Measurements from ENCODE around the gene GSTT2B.
"Not testable (repeated sequence)": the region's sequence is repeated elsewhere in the genome, so short reads cannot be mapped to it uniquely, and the experiment has no call there.

Gene GSTT2B

DNA sequence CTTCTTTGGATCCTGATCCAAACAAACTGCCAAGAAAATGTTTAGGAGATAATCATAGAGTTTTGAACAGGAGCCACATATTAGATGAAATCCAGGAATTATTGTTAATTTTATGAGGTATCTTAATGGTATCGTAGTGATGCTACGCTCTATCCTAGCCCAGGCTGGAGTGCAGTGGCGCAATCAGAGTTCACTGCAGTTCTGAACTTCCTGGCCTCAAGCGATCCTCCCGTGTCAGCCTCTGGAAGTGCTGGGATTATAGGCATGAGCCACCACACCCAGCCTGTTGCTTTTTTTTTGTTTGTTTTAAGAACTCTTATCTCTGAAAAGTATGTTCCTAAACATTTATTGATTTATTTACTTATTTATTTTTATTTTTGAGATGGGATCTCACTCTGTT, 41.9 kb upstream of the GSTT2B start:
- Histone ChIP-seq H3K4me1 (ENCODE audit: control insufficient read depth, insufficient read depth, low read length) (peaks cover 4% of the 10 kb centered on the region), H3K4me3 (ENCODE audit: low read length) (no peak overlapping the region), H3K27me3 (replicated peaks; ENCODE audit: control insufficient read depth, insufficient read depth, low read length) (no peaks in the 10 kb centered on the region), H3K9ac (ENCODE audit: low read length) (no peak overlapping the region), H3K36me3 (ENCODE audit: control insufficient read depth, insufficient read depth, low read length, severe bottlenecking) (no peaks in the 10 kb centered on the region), H3K9me3 (ENCODE audit: control insufficient read depth, low read length) (no peaks in the 10 kb centered on the region)
- no peak for DNase-seq (ENCODE audit: low read depth)

DNA sequence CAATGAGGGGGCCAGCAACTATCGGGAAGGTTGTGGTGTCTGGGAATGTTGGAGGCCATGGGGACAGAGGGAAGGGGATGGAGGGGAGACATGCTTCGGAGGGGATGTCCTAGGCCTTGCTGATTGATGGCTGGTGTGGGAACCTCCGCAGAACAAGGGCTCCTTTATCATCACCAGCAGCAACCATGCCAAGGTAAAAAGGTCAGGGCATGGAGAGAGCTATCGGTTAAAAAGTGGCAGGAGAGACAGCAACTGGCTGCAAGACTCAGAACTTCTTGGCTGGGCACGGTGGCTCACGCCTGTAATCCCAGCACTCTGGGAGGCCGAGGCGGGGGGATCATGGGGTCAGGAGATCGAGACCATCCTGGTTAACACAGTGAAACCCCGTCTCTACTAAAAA, 41.3 kb upstream of the GSTT2B start:
- H3K36me3 ChIP-seq (ENCODE audit: control insufficient read depth, insufficient read depth, low read length, severe bottlenecking): no peaks in the 10 kb centered on the region
- DNase-seq (ENCODE audit: low read depth): no peak
- H3K4me3 ChIP-seq (ENCODE audit: low read length): no peak overlapping the region
- H3K4me1 ChIP-seq (ENCODE audit: control insufficient read depth, insufficient read depth, low read length): peaks cover 4% of the 10 kb centered on the region
- H3K27me3 ChIP-seq (replicated peaks; ENCODE audit: control insufficient read depth, insufficient read depth, low read length): no peaks in the 10 kb centered on the region
- H3K9me3 ChIP-seq (ENCODE audit: control insufficient read depth, low read length): no peaks in the 10 kb centered on the region
- H3K9ac ChIP-seq (ENCODE audit: low read length): no peak overlapping the region

DNA sequence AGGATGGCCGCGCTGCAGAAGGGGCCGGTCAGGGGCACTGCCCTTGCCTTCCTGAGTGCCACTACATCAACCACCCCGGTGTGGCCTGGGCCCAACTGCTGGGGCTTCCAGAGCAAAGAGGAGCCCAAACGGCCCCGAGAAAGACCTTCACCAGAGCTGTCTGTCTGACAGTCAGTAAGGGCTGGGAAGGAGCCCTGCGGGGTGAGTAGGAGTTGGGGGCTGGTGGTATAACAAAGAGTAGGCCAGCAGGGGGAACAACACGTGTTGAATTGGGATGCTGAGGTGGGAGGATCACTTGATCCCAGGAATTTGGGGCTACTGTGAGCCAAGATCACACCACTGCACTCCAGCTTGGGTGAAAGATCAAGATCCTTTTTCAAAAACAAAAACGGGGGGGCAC, 40.3 kb upstream of the GSTT2B start:
- no peak overlapping the region for H3K4me3 ChIP-seq (ENCODE audit: low read length)
- no peaks in the 10 kb centered on the region for H3K27me3 ChIP-seq (replicated peaks; ENCODE audit: control insufficient read depth, insufficient read depth, low read length)
- H3K9me3 ChIP-seq (ENCODE audit: control insufficient read depth, low read length): no peaks in the 10 kb centered on the region
- no peaks in the 10 kb centered on the region for H3K36me3 ChIP-seq (ENCODE audit: control insufficient read depth, insufficient read depth, low read length, severe bottlenecking)
- no peak for DNase-seq (ENCODE audit: low read depth)
- H3K9ac ChIP-seq (ENCODE audit: low read length): no peak overlapping the region
- peaks cover 4% of the 10 kb centered on the region for H3K4me1 ChIP-seq (ENCODE audit: control insufficient read depth, insufficient read depth, low read length)

DNA sequence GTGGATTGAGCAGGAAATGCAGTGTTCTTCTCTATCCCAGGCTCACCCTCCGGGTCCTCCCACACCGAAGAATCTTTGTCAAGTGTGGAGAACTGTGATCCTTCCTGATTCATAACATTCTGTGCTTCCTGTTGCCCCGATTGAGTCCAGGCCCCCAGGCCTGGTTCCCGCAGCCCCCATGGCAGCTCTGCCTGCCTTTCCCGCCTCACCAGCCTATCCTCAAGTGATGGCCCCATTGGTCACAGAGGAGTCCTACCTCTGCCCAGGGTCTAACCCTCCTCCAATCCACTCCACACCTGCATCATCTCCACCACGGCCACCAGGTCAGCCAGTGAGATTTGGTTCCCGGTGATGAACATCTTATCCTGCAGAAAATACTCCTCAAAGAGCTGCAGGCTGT, 38.8 kb upstream of the GSTT2B start:
- H3K4me3 ChIP-seq (ENCODE audit: low read length); H3K9ac ChIP-seq (ENCODE audit: low read length); H3K36me3 ChIP-seq (ENCODE audit: control insufficient read depth, insufficient read depth, low read length, severe bottlenecking); H3K4me1 ChIP-seq (ENCODE audit: control insufficient read depth, insufficient read depth, low read length); H3K9me3 ChIP-seq (ENCODE audit: control insufficient read depth, low read length); DNase-seq (ENCODE audit: low read depth); H3K27me3 ChIP-seq (replicated peaks; ENCODE audit: control insufficient read depth, insufficient read depth, low read length): not testable (repeated sequence)

DNA sequence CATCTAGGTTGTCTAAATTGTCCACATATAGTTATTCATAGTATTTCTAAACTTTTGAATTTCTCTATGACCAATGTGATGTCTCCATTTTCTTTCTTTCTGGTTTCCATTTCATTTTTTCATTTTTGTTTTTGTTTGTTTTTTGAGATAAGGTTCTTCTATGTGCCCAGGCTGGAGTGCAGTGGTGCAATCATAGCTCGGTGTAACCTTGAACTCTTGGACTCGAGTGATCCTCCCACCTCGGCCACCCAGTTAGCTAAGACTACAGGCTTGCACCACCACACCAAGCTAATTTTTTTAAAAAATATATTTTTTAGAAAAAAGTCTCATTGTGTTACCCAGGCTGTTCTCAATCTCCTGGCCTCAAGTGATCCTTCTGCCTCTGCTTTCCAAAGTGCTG, 36.1 kb upstream of the GSTT2B start:
- Histone ChIP-seq H3K4me3 (ENCODE audit: low read length) (no peak overlapping the region), H3K4me1 (ENCODE audit: control insufficient read depth, insufficient read depth, low read length) (no peaks in the 10 kb centered on the region), H3K9me3 (ENCODE audit: control insufficient read depth, low read length) (no peaks in the 10 kb centered on the region), H3K27me3 (replicated peaks; ENCODE audit: control insufficient read depth, insufficient read depth, low read length) (no peaks in the 10 kb centered on the region), H3K9ac (ENCODE audit: low read length) (no peak overlapping the region), H3K36me3 (ENCODE audit: control insufficient read depth, insufficient read depth, low read length, severe bottlenecking) (no peaks in the 10 kb centered on the region)
- DNase-seq (ENCODE audit: low read depth): no peak

DNA sequence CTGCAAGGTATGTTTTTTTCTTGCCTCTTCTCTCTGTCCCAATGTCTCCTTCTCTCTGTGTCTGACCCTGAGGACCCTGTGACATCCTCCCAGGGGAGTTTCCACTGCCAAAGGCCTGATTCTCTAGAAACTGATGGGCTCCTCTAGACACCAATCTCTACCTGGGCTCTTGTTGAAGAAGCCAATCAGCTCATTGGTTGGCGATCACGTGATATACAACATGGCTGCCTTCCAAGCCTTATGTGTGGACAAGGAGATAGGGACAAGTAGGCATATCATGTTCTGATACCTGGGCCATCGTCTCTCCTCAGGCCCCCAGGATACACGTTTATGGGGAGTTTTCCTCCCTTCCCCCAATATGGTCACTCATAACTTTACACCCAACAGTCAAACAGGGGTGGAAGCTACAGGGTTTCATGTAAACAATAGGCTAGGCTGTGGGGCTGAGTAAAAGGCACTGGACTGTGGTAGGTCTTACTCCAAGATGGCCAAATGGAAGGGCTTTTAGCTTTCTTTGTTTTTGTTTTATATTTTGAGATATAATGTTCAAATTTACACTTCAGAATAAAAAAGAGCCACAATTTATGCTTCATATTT, 32.7 kb upstream of the GSTT2B start:
- H3K27me3 ChIP-seq (replicated peaks; ENCODE audit: control insufficient read depth, insufficient read depth, low read length); H3K9ac ChIP-seq (ENCODE audit: low read length); H3K4me3 ChIP-seq (ENCODE audit: low read length); H3K4me1 ChIP-seq (ENCODE audit: control insufficient read depth, insufficient read depth, low read length); H3K36me3 ChIP-seq (ENCODE audit: control insufficient read depth, insufficient read depth, low read length, severe bottlenecking); DNase-seq (ENCODE audit: low read depth); H3K9me3 ChIP-seq (ENCODE audit: control insufficient read depth, low read length): not testable (repeated sequence)

DNA sequence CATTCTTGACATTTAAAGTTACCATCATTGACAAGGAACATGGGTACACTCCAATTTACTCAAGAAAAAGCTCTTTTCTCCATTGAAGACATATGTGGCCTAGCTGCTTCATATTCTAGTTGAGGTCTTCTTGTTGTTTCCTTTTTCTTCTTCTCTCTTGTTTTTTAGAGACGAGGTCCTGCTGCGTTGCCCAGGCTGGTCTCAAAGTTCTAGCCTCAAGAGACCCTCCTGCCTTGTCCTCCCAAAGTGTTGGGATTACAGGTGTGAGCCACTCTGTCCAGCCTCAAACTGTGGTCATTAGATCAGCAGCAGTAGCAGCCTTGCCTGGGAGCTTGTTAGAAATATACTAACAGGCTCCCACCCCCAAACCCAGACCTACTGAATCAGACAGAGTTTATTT, 32.1 kb upstream of the GSTT2B start:
- H3K36me3 ChIP-seq (ENCODE audit: control insufficient read depth, insufficient read depth, low read length, severe bottlenecking); DNase-seq (ENCODE audit: low read depth); H3K9ac ChIP-seq (ENCODE audit: low read length); H3K4me3 ChIP-seq (ENCODE audit: low read length); H3K4me1 ChIP-seq (ENCODE audit: control insufficient read depth, insufficient read depth, low read length); H3K27me3 ChIP-seq (replicated peaks; ENCODE audit: control insufficient read depth, insufficient read depth, low read length); H3K9me3 ChIP-seq (ENCODE audit: control insufficient read depth, low read length): not testable (repeated sequence)

DNA sequence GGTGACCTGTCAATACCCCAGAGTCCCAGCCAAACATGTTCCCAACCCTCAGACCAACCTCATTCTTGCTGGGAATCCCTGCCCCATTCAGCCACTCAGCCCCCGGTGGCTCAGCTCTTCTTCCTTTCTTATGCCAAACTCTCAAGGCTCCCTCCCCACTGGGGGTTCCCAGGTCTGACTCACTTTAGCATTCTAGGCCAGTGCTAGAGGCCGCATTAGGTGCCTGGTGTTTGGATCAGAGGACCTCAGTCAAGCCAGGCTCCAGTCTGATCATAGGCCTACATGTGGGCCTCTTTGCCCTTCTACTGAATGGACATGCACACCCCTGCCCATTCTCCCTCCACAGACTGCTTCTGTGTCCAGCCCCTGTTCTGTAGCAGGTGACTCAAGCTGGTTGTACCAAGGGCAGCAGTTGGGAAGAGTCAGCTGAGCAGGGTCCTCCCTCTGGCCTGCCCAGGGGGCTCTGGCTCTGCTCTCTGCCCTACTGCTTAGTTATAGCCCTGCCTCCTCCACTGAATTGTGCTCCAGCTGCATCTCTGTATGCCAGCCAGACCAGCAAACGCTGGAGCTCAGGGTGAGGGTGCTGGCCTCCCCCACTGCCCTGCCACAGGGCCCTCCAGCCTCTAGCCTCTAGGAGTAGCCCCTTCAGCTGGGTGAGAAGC, 28.7 kb upstream of the GSTT2B start:
- H3K4me1 ChIP-seq (ENCODE audit: control insufficient read depth, insufficient read depth, low read length); H3K27me3 ChIP-seq (replicated peaks; ENCODE audit: control insufficient read depth, insufficient read depth, low read length); H3K9me3 ChIP-seq (ENCODE audit: control insufficient read depth, low read length); H3K4me3 ChIP-seq (ENCODE audit: low read length); DNase-seq (ENCODE audit: low read depth); H3K36me3 ChIP-seq (ENCODE audit: control insufficient read depth, insufficient read depth, low read length, severe bottlenecking); H3K9ac ChIP-seq (ENCODE audit: low read length): not testable (repeated sequence)

DNA sequence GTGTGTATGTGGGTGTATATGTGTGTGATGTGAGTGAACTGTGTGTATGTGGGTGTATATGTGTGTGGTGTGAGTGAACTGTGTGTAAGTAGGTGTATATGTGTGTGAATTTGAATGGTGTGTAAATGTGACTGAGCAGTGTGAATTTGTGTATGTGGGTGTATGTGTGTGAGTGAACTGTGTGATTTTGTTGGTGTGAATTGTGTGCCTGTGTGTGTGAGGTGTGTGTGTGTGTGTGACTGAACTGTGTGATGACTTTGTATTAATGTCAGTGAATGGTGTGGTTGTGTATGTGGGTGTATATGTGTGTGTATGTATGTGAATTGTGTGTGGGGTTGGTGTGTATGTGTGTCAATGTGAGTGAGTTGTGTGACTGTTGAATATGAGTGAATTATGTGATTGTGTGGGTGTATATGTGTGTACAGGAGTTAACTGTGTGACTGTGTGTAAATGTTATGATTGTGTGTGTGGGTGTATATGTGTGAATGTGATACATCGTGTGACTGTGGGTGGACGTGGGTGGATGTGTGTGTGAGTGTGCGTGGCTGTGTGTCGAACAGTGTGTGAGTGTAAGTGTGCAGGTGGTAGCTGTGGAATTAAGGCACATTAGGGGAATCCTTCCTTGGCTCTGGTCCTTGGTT, 25.7 kb upstream of the GSTT2B start:
- H3K4me3 ChIP-seq (ENCODE audit: low read length); H3K9me3 ChIP-seq (ENCODE audit: control insufficient read depth, low read length); H3K36me3 ChIP-seq (ENCODE audit: control insufficient read depth, insufficient read depth, low read length, severe bottlenecking); H3K9ac ChIP-seq (ENCODE audit: low read length); H3K27me3 ChIP-seq (replicated peaks; ENCODE audit: control insufficient read depth, insufficient read depth, low read length); DNase-seq (ENCODE audit: low read depth); H3K4me1 ChIP-seq (ENCODE audit: control insufficient read depth, insufficient read depth, low read length): not testable (repeated sequence)

DNA sequence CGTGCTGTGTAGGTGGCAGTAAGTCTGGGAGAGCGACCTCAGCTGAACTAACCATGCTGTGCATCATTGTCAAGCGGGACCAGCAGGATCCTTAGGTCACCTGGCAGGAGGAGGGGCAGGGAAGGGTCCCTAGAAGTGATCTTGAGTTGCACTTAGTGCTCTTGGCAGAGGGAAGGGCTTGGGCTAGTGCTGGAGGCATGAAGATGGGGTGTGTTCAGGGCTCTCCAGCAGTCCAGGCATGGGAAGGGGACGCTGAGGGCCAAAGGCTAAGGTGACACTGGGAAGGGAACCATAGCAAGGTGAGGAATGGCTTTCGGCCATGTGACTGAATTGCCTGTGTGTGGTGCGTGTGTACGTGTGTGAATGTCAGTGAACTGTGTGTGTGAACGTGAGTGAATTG, 25.1 kb upstream of the GSTT2B start:
- not testable (repeated sequence) for H3K4me3 ChIP-seq (ENCODE audit: low read length); DNase-seq (ENCODE audit: low read depth); H3K9ac ChIP-seq (ENCODE audit: low read length); H3K9me3 ChIP-seq (ENCODE audit: control insufficient read depth, low read length); H3K4me1 ChIP-seq (ENCODE audit: control insufficient read depth, insufficient read depth, low read length); H3K27me3 ChIP-seq (replicated peaks; ENCODE audit: control insufficient read depth, insufficient read depth, low read length); H3K36me3 ChIP-seq (ENCODE audit: control insufficient read depth, insufficient read depth, low read length, severe bottlenecking)

DNA sequence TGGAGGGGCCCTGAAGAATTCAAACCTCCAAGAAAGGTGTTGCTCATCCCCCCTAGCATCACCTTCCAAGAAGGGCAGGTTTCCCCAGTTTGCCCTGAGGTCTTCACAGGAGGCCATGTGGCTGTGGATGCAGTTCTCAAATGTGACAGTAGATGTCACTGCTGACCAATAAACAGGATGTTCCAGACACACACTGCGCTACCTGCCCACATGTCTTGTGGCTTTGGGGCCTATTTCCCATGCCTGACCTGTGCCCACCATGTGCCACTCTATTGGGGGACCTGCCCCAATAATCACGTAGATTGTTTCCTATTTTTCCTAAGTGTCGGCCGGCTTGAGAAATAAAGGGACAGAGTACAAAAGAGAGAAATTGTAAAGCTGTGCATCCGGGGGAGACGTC, 23.4 kb upstream of the GSTT2B start:
- Histone ChIP-seq H3K36me3 (ENCODE audit: control insufficient read depth, insufficient read depth, low read length, severe bottlenecking) (no peaks in the 10 kb centered on the region), H3K27me3 (replicated peaks; ENCODE audit: control insufficient read depth, insufficient read depth, low read length) (no peaks in the 10 kb centered on the region), H3K4me3 (ENCODE audit: low read length) (no peak overlapping the region), H3K4me1 (ENCODE audit: control insufficient read depth, insufficient read depth, low read length) (peaks cover under 1% of the 10 kb centered on the region), H3K9ac (ENCODE audit: low read length) (no peak overlapping the region), H3K9me3 (ENCODE audit: control insufficient read depth, low read length) (no peaks in the 10 kb centered on the region)
- DNase-seq (ENCODE audit: low read depth): peak; percentile 65

DNA sequence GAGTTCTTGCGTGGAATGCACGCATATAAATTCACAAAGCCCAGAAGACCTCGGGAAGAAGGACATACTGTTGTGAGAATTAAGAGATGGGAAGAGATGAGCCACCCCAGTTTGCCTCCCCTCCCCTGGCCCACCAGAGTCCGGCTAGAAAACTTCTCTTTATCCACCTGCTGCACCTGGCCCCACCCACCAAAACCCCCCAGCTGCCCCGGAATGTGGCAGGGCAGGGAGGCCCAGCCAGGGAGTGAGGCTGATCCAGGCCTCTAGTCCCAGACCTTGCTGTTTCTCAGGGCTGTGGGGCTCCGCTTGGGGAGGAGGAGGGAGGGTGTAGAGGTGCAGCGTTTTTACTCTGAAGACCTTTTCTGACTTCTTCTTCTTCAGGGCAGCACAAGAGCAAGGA, 19.6 kb upstream of the GSTT2B start:
- not testable (repeated sequence) for H3K9me3 ChIP-seq (ENCODE audit: control insufficient read depth, low read length); DNase-seq (ENCODE audit: low read depth); H3K4me3 ChIP-seq (ENCODE audit: low read length); H3K9ac ChIP-seq (ENCODE audit: low read length); H3K27me3 ChIP-seq (replicated peaks; ENCODE audit: control insufficient read depth, insufficient read depth, low read length); H3K36me3 ChIP-seq (ENCODE audit: control insufficient read depth, insufficient read depth, low read length, severe bottlenecking); H3K4me1 ChIP-seq (ENCODE audit: control insufficient read depth, insufficient read depth, low read length)

Data from adipocyte (in vitro differentiated cells).